Neural cell (in vitro differentiated cells): ENCODE measurements around the gene RNF227. TPM values are rescaled to one million over a fixed set of nuclear protein-coding genes. Genes with fewer than 3 reads are reported as not detected.

Experiments
- H2AFZ ChIP-seq: fragments of 200-600, 300-800 bp; sonication (generic), shearing (Covaris generic); 2 replicates; pipeline ENCODE4 v1.6.0; 2014; ENCODE audit warnings: low read depth, mild to moderate bottlenecking, antibody characterized with exemption, low read length, moderate library complexity
- H3F3A ChIP-seq: fragments of 200-600 bp; shearing (Covaris generic); 2 replicates; pipeline ENCODE4 v1.6.1; 2016; ENCODE audit warnings: mild to moderate bottlenecking, moderate library complexity, mixed read lengths, antibody characterized with exemption, low read length; ENCODE audit not compliant: insufficient read depth, poor library complexity, severe bottlenecking
- H3K27ac ChIP-seq: fragments of 200-600, 300-800 bp; sonication (generic), shearing (Covaris generic); 2 replicates; pipeline ENCODE4 v1.5.1; 2014; ENCODE audit warnings: mild to moderate bottlenecking, low read length, moderate library complexity
- H3K27me3 ChIP-seq: fragments of 300-800, 200-600 bp; sonication (generic), shearing (Covaris generic); 2 replicates; pipeline ENCODE4 v1.6.0; 2014; ENCODE audit warnings: mild to moderate bottlenecking, low read depth, low read length, moderate library complexity; ENCODE audit not compliant: insufficient read depth
- H3K36me3 ChIP-seq: fragments of 300-800, 200-600 bp; sonication (generic), shearing (Covaris generic); 2 replicates; pipeline ENCODE4 v1.5.1; 2014; ENCODE audit warnings: mild to moderate bottlenecking, antibody characterized with exemption, low read length, moderate library complexity; ENCODE audit not compliant: insufficient read depth
- H3K4me2 ChIP-seq: fragments of 300-800, 200-600 bp; sonication (generic), shearing (Covaris generic); 2 replicates; pipeline ENCODE4 v1.6.0; 2014; ENCODE audit warnings: mild to moderate bottlenecking, low read length
- H3K4me3 ChIP-seq: fragments of 300-800, 200-600 bp; sonication (generic), shearing (Covaris generic); 2 replicates; pipeline ENCODE4 v1.5.1; 2014; ENCODE audit warnings: mild to moderate bottlenecking, low read length, moderate library complexity
- H3K79me2 ChIP-seq: fragments of 200-600 bp; shearing (Covaris generic); replicated peaks from 2 replicates; pipeline ENCODE4 v1.6.0; 2014; ENCODE audit warnings: mild to moderate bottlenecking, low read length, moderate library complexity; ENCODE audit not compliant: insufficient read depth
- H3K9ac ChIP-seq: fragments of 300-800, 200-600 bp; sonication (generic), shearing (Covaris generic); 2 replicates; pipeline ENCODE4 v1.6.1; 2016; ENCODE audit warnings: mild to moderate bottlenecking, low read length, mixed read lengths
- H3K9me2 ChIP-seq: fragments of 200-600 bp; shearing (Covaris generic); 2 replicates; pipeline ENCODE4 v1.6.1; 2016; ENCODE audit warnings: mild to moderate bottlenecking, low read length, mixed read lengths; ENCODE audit not compliant: insufficient read depth
- H3K9me3 ChIP-seq: fragments of 200-600, 300-800 bp; sonication (generic), shearing (Covaris generic); 2 replicates; pipeline ENCODE4 v1.6.1; 2016; ENCODE audit warnings: mild to moderate bottlenecking, mixed run types, low read length, moderate library complexity, mixed read lengths
- H4K20me1 ChIP-seq: fragments of 200-600 bp; shearing (Covaris generic); 2 replicates; pipeline ENCODE4 v1.6.1; 2016; ENCODE audit warnings: mild to moderate bottlenecking, mixed run types; ENCODE audit not compliant: insufficient read depth
- EP300 ChIP-seq: fragments of 450-650 bp; conservative IDR thresholded peaks from 2 replicates; pipeline ENCODE4 v1.6.1; 2014; ENCODE audit warnings: antibody characterized with exemption, mild to moderate bottlenecking, moderate library complexity; ENCODE audit not compliant: poor library complexity, severe bottlenecking
- EZH2 ChIP-seq: fragments of 200-600, 300-800 bp; shearing (Covaris generic), sonication (generic); IDR thresholded peaks from 2 replicates; pipeline ENCODE4 v1.6.1; 2014; ENCODE audit warnings: antibody characterized with exemption, low read length, borderline replicate concordance, mild to moderate bottlenecking; ENCODE audit not compliant: insufficient read depth, poor library complexity, severe bottlenecking
- MXI1 ChIP-seq: fragments of 450-650 bp; conservative IDR thresholded peaks from 2 replicates; pipeline ENCODE4 v1.6.1; 2014; ENCODE audit warnings: antibody characterized with exemption, mild to moderate bottlenecking; ENCODE audit not compliant: poor library complexity, severe bottlenecking
- POLR2AphosphoS5 ChIP-seq: IDR thresholded peaks from 2 replicates; pipeline ENCODE4 v1.6.1; 2012
- RAD21 ChIP-seq: fragments of 450-650 bp; conservative IDR thresholded peaks from 2 replicates; pipeline ENCODE4 v1.6.1; 2014; ENCODE audit warnings: antibody characterized with exemption, mild to moderate bottlenecking, moderate library complexity
- SMC3 ChIP-seq: fragments of 450-650 bp; conservative IDR thresholded peaks from 2 replicates; pipeline ENCODE4 v1.6.1; 2014; ENCODE audit warnings: antibody characterized with exemption, mild to moderate bottlenecking, moderate library complexity; ENCODE audit not compliant: poor library complexity
- TAF1 ChIP-seq: IDR thresholded peaks from 2 replicates; pipeline ENCODE4 v1.6.1; 2012; ENCODE audit warnings: low read depth
- polyA plus RNA-seq: library from polyadenylated mRNA; depleted of rRNA; stranded (reverse); fragments of >200 nt; gene quantifications from 2 replicates; pipeline ENCODE4 v1.2.3, GENCODE V29; 2014
- TF ChIP-seq, protein P1 (sequence below): fragments of 450-650 bp; IDR thresholded peaks from 2 replicates; pipeline ENCODE4 v1.5.1; 2014; ENCODE audit warnings: antibody characterized with exemption, mild to moderate bottlenecking, moderate library complexity; ENCODE audit not compliant: poor library complexity, severe bottlenecking
- TF ChIP-seq, protein P2 (sequence below): IDR thresholded peaks from 2 replicates; pipeline ENCODE4 v1.6.1; 2012; ENCODE audit warnings: borderline replicate concordance

Gene RNF227
- polyA plus RNA-seq, 1 donor from 2014 or later, result 69.9 TPM

DNA sequence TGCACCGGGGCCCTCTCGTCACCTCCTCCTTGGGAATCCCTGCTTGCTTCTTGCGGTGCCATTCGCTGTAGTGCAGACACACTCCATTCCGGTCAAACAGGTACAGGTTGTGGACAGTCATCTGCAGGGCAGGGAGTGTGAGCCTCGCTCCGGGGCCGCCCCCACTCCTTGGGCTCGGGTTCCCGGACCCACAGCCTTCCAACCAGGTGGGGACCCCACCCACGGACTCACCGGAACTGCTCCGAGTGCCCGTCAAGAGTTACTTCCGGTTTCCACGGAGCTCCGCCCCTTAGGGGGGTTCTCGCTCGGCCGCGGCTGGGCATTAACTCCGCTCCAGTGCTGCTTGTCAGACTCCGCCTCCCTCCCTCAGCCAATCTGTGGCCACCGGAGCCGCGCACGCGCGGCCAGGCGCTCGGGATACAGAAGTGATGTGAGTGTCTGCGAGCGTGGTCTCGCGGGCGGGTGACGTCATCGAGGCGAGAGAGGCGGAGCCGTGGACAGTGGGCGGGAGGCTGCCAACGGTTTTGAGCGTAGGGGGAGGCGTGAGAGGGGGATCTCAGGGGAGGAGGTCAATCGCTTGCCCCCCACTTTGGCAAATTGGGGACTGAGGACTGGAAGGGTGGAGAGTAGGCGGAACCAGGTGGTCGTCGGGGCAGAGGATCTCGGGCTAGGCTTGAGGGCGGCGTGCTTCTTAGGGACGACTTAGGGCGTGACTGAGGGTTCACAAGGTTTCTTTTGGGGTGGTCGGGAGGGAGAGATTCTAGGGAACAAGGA lies 15.8 kb upstream of the RNF227 start, which contains the start of the genes CNTROB and TRAPPC1:
TSS of gene CNTROB (plus strand) at position 498 of the 774 bp plus-strand sequence. CDS start 874 bp downstream, outside the sequence.
TSS of gene TRAPPC1 (minus strand) at position 238 of the 774 bp plus-strand sequence. CDS start at position 121, 117 bp downstream.
- Histone ChIP-seq H3K4me3 (peak within 1 kb of the TSS; percentile 91), H3K9ac (peak within 1 kb of the TSS; percentile 89), H3K36me3 (no peaks in the 10 kb centered on the region), H3K27me3 (no peaks in the 10 kb centered on the region), H3K9me2 (no peaks in the 10 kb centered on the region), H4K20me1 (no peaks in the 10 kb centered on the region), H2AFZ (peak within 1 kb of the TSS; percentile 78), H3K79me2 (peaks cover 41% of the 10 kb centered on the region), H3K9me3 (no peaks in the 10 kb centered on the region), H3F3A (no peaks in the 10 kb centered on the region), H3K27ac (peak within 1 kb of the TSS; percentile 78), H3K4me2 (peak within 1 kb of the TSS; percentile 100)
- TF ChIP-seq SMC3 (no peak), EZH2 (no peak), TAF1 (no peak), EP300 (peak; percentile 20), POLR2AphosphoS5 (peak; percentile 87), MXI1 (peak; percentile 90), RAD21 (peak; percentile 10)
- TF ChIP-seq, protein P1, sequence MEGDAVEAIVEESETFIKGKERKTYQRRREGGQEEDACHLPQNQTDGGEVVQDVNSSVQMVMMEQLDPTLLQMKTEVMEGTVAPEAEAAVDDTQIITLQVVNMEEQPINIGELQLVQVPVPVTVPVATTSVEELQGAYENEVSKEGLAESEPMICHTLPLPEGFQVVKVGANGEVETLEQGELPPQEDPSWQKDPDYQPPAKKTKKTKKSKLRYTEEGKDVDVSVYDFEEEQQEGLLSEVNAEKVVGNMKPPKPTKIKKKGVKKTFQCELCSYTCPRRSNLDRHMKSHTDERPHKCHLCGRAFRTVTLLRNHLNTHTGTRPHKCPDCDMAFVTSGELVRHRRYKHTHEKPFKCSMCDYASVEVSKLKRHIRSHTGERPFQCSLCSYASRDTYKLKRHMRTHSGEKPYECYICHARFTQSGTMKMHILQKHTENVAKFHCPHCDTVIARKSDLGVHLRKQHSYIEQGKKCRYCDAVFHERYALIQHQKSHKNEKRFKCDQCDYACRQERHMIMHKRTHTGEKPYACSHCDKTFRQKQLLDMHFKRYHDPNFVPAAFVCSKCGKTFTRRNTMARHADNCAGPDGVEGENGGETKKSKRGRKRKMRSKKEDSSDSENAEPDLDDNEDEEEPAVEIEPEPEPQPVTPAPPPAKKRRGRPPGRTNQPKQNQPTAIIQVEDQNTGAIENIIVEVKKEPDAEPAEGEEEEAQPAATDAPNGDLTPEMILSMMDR, result no peak
- TF ChIP-seq, protein P2, sequence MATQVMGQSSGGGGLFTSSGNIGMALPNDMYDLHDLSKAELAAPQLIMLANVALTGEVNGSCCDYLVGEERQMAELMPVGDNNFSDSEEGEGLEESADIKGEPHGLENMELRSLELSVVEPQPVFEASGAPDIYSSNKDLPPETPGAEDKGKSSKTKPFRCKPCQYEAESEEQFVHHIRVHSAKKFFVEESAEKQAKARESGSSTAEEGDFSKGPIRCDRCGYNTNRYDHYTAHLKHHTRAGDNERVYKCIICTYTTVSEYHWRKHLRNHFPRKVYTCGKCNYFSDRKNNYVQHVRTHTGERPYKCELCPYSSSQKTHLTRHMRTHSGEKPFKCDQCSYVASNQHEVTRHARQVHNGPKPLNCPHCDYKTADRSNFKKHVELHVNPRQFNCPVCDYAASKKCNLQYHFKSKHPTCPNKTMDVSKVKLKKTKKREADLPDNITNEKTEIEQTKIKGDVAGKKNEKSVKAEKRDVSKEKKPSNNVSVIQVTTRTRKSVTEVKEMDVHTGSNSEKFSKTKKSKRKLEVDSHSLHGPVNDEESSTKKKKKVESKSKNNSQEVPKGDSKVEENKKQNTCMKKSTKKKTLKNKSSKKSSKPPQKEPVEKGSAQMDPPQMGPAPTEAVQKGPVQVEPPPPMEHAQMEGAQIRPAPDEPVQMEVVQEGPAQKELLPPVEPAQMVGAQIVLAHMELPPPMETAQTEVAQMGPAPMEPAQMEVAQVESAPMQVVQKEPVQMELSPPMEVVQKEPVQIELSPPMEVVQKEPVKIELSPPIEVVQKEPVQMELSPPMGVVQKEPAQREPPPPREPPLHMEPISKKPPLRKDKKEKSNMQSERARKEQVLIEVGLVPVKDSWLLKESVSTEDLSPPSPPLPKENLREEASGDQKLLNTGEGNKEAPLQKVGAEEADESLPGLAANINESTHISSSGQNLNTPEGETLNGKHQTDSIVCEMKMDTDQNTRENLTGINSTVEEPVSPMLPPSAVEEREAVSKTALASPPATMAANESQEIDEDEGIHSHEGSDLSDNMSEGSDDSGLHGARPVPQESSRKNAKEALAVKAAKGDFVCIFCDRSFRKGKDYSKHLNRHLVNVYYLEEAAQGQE, result peak; percentile 12

GRCh38 chr17:7930841-7931631 lies 14.9 kb upstream of the RNF227 start:
- Histone ChIP-seq H3K4me3 (peak overlapping the region; percentile 91), H4K20me1 (no peaks in the 10 kb centered on the region), H3K9me2 (no peaks in the 10 kb centered on the region), H3K4me2 (peak overlapping the region; percentile 100), H3K36me3 (no peaks in the 10 kb centered on the region), H3K27ac (peak overlapping the region; percentile 78), H3K9ac (peak overlapping the region; percentile 89), H3K79me2 (peaks cover 41% of the 10 kb centered on the region), H2AFZ (peak overlapping the region; percentile 73), H3F3A (no peaks in the 10 kb centered on the region), H3K9me3 (no peaks in the 10 kb centered on the region), H3K27me3 (no peaks in the 10 kb centered on the region)
- TF ChIP-seq, protein P2, result no peak
- TF ChIP-seq SMC3, result no peak
